Measurements from ENCODE around the gene PLEKHA8.

PLEKHA8 gene

GRCh38 chr7:30139836-30140384, 111.7 kb downstream of the PLEKHA8 start:
- no peak overlapping the region for H3K9ac ChIP-seq
- no peak for TF ChIP-seq Cebpa-rat (IDR thresholded peaks at IDR 0.05)
- no peaks in the 10 kb centered on the region for H3K36me3 ChIP-seq
- no peak overlapping the region for H3K4me3 ChIP-seq
- H3K4me1 ChIP-seq: peaks cover 9% of the 10 kb centered on the region
- H3K27ac ChIP-seq: no peak overlapping the region
- H3K4me2 ChIP-seq: no peak overlapping the region
- H3K9me3 ChIP-seq: no peaks in the 10 kb centered on the region
- peaks cover 23% of the 10 kb centered on the region for H4K20me1 ChIP-seq
- peaks cover 33% of the 10 kb centered on the region for H3K27me3 ChIP-seq

DNA sequence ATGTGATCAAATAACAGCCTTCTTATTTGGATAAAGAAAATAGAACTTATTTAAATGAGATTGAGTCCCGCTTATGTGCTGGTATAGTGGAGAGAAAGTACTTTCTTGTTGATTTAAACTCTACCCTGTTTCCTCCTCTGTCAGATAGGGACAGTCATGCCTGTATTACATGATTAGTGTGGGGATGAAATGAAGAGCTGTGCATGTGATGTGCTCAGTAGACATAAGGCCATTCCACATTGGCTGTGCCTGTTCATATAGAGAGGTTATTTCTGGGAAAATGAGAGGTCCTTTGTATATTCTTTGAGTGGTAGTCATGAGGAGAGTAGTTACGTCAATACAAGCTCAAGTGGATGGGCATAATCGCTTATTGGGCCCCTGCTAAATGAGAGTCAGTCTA, 112.2 kb downstream of the PLEKHA8 start:
- Histone ChIP-seq H3K36me3 (no peaks in the 10 kb centered on the region), H3K9me3 (no peaks in the 10 kb centered on the region), H4K20me1 (peaks cover 23% of the 10 kb centered on the region), H3K4me1 (peaks cover 13% of the 10 kb centered on the region), H3K4me3 (no peak overlapping the region), H3K4me2 (no peak overlapping the region), H3K9ac (no peak overlapping the region), H3K27ac (no peak overlapping the region), H3K27me3 (peaks cover 29% of the 10 kb centered on the region)
- TF ChIP-seq Cebpa-rat (IDR thresholded peaks at IDR 0.05): no peak

GRCh38 chr7:30142710-30143109, 114.5 kb downstream of the PLEKHA8 start:
- no peak for TF ChIP-seq Cebpa-rat (IDR thresholded peaks at IDR 0.05)
- H4K20me1 ChIP-seq: peaks cover 6% of the 10 kb centered on the region; the same call in 1 of the 2 replicates
- H3K36me3 ChIP-seq: no peaks in the 10 kb centered on the region
- H3K27ac ChIP-seq: no peak overlapping the region
- H3K4me3 ChIP-seq: no peak overlapping the region
- H3K9me3 ChIP-seq: no peaks in the 10 kb centered on the region
- H3K27me3 ChIP-seq: peaks cover 6% of the 10 kb centered on the region; the same call in 1 of the 2 replicates
- H3K4me1 ChIP-seq: peaks cover 36% of the 10 kb centered on the region
- no peak overlapping the region for H3K9ac ChIP-seq
- H3K4me2 ChIP-seq: no peak overlapping the region

DNA sequence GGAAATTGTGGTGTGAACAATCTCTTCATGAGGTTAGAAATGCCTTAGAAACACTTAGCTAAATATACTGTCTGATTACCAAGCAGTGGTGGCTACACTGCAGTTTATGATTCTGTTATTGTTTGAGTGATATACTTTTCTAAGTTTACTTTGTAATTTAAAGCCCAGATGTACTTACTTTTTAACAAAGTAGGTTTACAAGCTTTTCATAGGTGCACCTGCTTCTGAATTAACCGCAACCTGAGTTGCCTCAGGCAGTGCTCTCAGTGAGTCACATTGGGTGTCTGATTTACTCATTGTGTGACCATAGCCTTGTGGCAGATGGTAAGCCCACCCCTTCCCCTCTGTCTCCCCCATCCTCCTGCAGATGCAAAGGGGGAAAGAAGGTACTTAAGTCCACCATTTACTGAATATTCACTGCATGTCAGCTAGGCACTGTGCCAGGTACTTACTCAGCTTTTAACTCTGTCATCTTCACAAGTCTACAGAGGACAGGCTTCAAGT, 115.6 kb downstream of the PLEKHA8 start:
- TF ChIP-seq Cebpa-rat (IDR thresholded peaks at IDR 0.05): no peak
- Histone ChIP-seq H3K9ac (no peak overlapping the region), H3K36me3 (no peaks in the 10 kb centered on the region), H3K9me3 (no peaks in the 10 kb centered on the region), H3K4me3 (no peak overlapping the region), H4K20me1 (no peaks in the 10 kb centered on the region), H3K27ac (no peak overlapping the region), H3K4me1 (peaks cover 47% of the 10 kb centered on the region), H3K27me3 (no peaks in the 10 kb centered on the region), H3K4me2 (no peak overlapping the region)

GRCh38 chr7:30144657-30145306, 116.6 kb downstream of the PLEKHA8 start:
- H3K9ac ChIP-seq: no peak overlapping the region
- H3K9me3 ChIP-seq: no peaks in the 10 kb centered on the region
- H3K4me2 ChIP-seq: no peak overlapping the region
- no peak for TF ChIP-seq Cebpa-rat (IDR thresholded peaks at IDR 0.05)
- H4K20me1 ChIP-seq: no peaks in the 10 kb centered on the region
- no peaks in the 10 kb centered on the region for H3K36me3 ChIP-seq
- peaks cover 57% of the 10 kb centered on the region for H3K4me1 ChIP-seq
- H3K4me3 ChIP-seq: no peak overlapping the region
- H3K27me3 ChIP-seq: no peaks in the 10 kb centered on the region
- H3K27ac ChIP-seq: no peak overlapping the region

GRCh38 chr7:30145426-30145970, 117.3 kb downstream of the PLEKHA8 start:
- H3K9ac ChIP-seq: no peak overlapping the region
- H3K4me2 ChIP-seq: peak overlapping the region; percentile 86
- TF ChIP-seq Cebpa-rat (IDR thresholded peaks at IDR 0.05): no peak
- H3K27me3 ChIP-seq: no peaks in the 10 kb centered on the region
- no peak overlapping the region for H3K27ac ChIP-seq
- no peak overlapping the region for H3K4me3 ChIP-seq
- H4K20me1 ChIP-seq: no peaks in the 10 kb centered on the region
- H3K4me1 ChIP-seq: peaks cover 64% of the 10 kb centered on the region
- no peaks in the 10 kb centered on the region for H3K9me3 ChIP-seq
- no peaks in the 10 kb centered on the region for H3K36me3 ChIP-seq

DNA sequence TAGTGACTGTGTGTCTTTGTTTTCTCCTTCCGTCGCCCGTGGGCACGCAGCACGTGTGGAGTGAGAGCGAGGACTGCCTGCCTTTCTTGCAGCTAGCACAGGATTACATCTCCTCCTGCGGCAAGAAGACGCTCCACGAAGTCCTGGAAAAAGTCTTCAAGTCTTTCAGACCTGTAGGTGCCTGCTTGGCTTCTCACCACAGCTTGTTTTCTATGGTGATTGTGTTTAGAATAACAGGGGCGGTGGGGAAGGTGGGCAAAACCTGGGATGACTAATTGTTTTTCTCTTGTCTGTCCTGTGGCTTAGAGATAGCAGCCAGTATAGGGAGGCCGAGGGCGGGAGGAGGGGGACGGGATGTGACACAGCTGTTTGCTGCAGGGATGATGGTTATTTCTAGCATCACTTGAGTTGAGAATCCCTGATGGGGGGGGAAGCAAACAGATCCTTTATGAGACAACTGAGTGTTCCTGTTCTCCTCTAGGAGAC, 118.0 kb downstream of the PLEKHA8 start:
- no peaks in the 10 kb centered on the region for H3K36me3 ChIP-seq
- TF ChIP-seq Cebpa-rat (IDR thresholded peaks at IDR 0.05): no peak
- H3K4me1 ChIP-seq: peaks cover 68% of the 10 kb centered on the region
- H3K4me2 ChIP-seq: peak overlapping the region; percentile 86
- no peaks in the 10 kb centered on the region for H3K27me3 ChIP-seq
- no peak overlapping the region for H3K27ac ChIP-seq
- H3K9me3 ChIP-seq: no peaks in the 10 kb centered on the region
- no peaks in the 10 kb centered on the region for H4K20me1 ChIP-seq
- no peak overlapping the region for H3K9ac ChIP-seq
- no peak overlapping the region for H3K4me3 ChIP-seq

DNA sequence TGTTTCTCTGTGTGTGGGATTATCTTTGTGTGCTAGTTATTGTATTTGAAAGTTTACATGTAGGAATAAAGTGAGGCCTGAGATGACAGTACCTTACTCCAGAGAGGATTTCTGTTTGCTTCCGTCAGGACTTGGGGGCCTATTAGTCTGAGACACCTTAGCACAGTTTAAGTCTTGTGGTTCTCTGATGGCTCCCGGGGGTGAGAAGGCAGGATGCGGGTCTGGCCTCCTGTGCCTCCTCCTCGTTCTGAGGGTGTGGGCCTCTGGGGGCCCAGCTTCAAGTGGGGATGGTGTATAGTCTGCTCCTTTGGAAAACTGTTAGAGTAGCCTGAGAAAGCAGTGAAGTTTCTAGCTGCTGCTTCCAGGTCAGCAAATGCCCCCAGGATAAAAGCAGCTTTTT, 119.0 kb downstream of the PLEKHA8 start:
- H3K36me3 ChIP-seq: no peaks in the 10 kb centered on the region
- no peaks in the 10 kb centered on the region for H4K20me1 ChIP-seq
- H3K27ac ChIP-seq: peak overlapping the region; percentile 29; the same call in 1 of the 2 replicates
- H3K27me3 ChIP-seq: no peaks in the 10 kb centered on the region
- peak overlapping the region; percentile 86 for H3K4me2 ChIP-seq
- no peak for TF ChIP-seq Cebpa-rat (IDR thresholded peaks at IDR 0.05)
- peaks cover 72% of the 10 kb centered on the region for H3K4me1 ChIP-seq
- H3K9me3 ChIP-seq: no peaks in the 10 kb centered on the region
- H3K4me3 ChIP-seq: no peak overlapping the region
- no peak overlapping the region; the same call in 1 of the 2 replicates for H3K9ac ChIP-seq

GRCh38 chr7:30147785-30148184, 119.6 kb downstream of the PLEKHA8 start:
- peaks cover 78% of the 10 kb centered on the region for H3K4me1 ChIP-seq
- no peaks in the 10 kb centered on the region for H3K27me3 ChIP-seq
- no peaks in the 10 kb centered on the region for H3K36me3 ChIP-seq
- H3K4me2 ChIP-seq: peak overlapping the region; percentile 86
- no peaks in the 10 kb centered on the region for H4K20me1 ChIP-seq
- no peak overlapping the region for H3K9ac ChIP-seq
- H3K27ac ChIP-seq: 0 out of 2 replicates have a peak overlapping the region, but pooled peaks have one; percentile 29
- no peaks in the 10 kb centered on the region for H3K9me3 ChIP-seq
- no peak overlapping the region for H3K4me3 ChIP-seq
- no peak for TF ChIP-seq Cebpa-rat (IDR thresholded peaks at IDR 0.05)

DNA sequence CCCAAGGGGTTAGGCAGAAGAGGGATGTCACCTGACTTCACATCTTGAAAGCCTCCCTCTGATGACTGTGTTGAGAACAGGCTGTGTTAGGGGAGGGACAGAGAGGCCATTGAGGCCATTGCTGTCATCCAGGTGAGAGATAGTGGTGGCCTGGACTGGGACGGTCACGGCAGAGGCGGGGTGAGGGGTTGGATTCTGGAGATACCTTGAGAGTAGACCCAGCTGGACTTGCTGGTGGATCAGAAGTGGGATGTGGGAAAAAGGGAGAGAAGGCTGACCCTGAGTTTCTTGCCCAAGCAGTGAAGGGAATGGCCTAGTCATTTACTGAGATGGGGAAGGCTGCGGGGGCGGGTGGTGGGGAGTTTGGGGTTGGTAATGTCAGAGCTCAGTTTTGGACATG, 120.2 kb downstream of the PLEKHA8 start:
- no peaks in the 10 kb centered on the region for H4K20me1 ChIP-seq
- peak overlapping the region; percentile 86 for H3K4me2 ChIP-seq
- no peak overlapping the region for H3K9ac ChIP-seq
- H3K27me3 ChIP-seq: no peaks in the 10 kb centered on the region
- H3K9me3 ChIP-seq: no peaks in the 10 kb centered on the region
- no peak for TF ChIP-seq Cebpa-rat (IDR thresholded peaks at IDR 0.05)
- H3K36me3 ChIP-seq: no peaks in the 10 kb centered on the region
- peaks cover 84% of the 10 kb centered on the region for H3K4me1 ChIP-seq
- peak overlapping the region; percentile 63; the same call in 1 of the 2 replicates for H3K27ac ChIP-seq
- H3K4me3 ChIP-seq: no peak overlapping the region

Measured in BLaER1 (cell line).